Osteoblast (primary cell): ENCODE results near the gene DQX1. TPM values are rescaled to one million over a fixed set of nuclear protein-coding genes. Genes with fewer than 3 reads are reported as not detected.

Experiments used
- DNase-seq: peaks from one replicate; pipeline ENCODE4 v3.0.0; 2011; ENCODE audit warnings: low spot score, mixed read lengths; ENCODE audit not compliant: insufficient read length; ENCODE audit errors: missing footprints
- H2AFZ ChIP-seq: 2 replicates; pipeline ENCODE4 v1.6.0; 2011; ENCODE audit warnings: mild to moderate bottlenecking, low read length
- H3K27ac ChIP-seq: 2 replicates; pipeline ENCODE4 v1.5.1; 2011; ENCODE audit warnings: mild to moderate bottlenecking, low read depth, low read length, moderate library complexity
- H3K27me3 ChIP-seq: 2 replicates; pipeline ENCODE4 v1.6.0; 2012; ENCODE audit warnings: mild to moderate bottlenecking, control low read depth, inconsistent platforms, low read length, moderate library complexity; ENCODE audit not compliant: insufficient read depth
- H3K36me3 ChIP-seq: 2 replicates; pipeline ENCODE4 v1.5.1; 2011; ENCODE audit warnings: mild to moderate bottlenecking, low read length, control low read depth, moderate library complexity; ENCODE audit not compliant: insufficient read depth
- H3K4me1 ChIP-seq: 2 replicates; pipeline ENCODE4 v1.5.1; 2011; ENCODE audit warnings: mild to moderate bottlenecking, low read length, control low read depth, moderate library complexity; ENCODE audit not compliant: insufficient read depth
- H3K4me2 ChIP-seq: 2 replicates; pipeline ENCODE4 v1.6.0; 2011; ENCODE audit warnings: mild to moderate bottlenecking, low read length; ENCODE audit not compliant: insufficient read depth
- H3K4me3 ChIP-seq: fragments of 200-600 bp; sonication (generic); 3 replicates; pipeline ENCODE4 v1.5.1; 2012; ENCODE audit warnings: mild to moderate bottlenecking, low read length, inconsistent platforms; ENCODE audit not compliant: insufficient read depth
- H3K79me2 ChIP-seq: 2 replicates; pipeline ENCODE4 v1.6.0; 2012; ENCODE audit warnings: mild to moderate bottlenecking, low read length, control low read depth, inconsistent platforms; ENCODE audit not compliant: insufficient read depth
- H3K9me3 ChIP-seq: 2 replicates; pipeline ENCODE4 v1.5.1; 2011; ENCODE audit warnings: low read depth, low read length, control low read depth
- H4K20me1 ChIP-seq: 2 replicates; pipeline ENCODE4 v1.6.0; 2012; ENCODE audit warnings: mild to moderate bottlenecking, low read length, control low read depth; ENCODE audit not compliant: insufficient read depth
- CTCF ChIP-seq: IDR thresholded peaks from 2 replicates; pipeline ENCODE4 v1.5.1; 2011; ENCODE audit warnings: mild to moderate bottlenecking, low read depth, low read length, moderate library complexity; ENCODE audit errors: extremely low read depth
- total RNA-seq: library from RNA; depleted of rRNA; stranded (reverse); fragments of >200 nt; gene quantifications from 2 replicates; pipeline ENCODE4 v1.2.3, GENCODE V29; 2012

The DQX1 gene
- total RNA-seq, 1 donor, result not detected

GRCh38 chr2:74481961-74482800 is 43.9 kb downstream of the DQX1 start:
- H3K79me2 ChIP-seq, result peaks cover 65% of the 10 kb centered on the region
- peak overlapping the region; percentile 94 for H3K4me2 ChIP-seq
- peak; percentile 88 for DNase-seq

GRCh38 chr2:74481431-74481830 is 44.6 kb downstream of the DQX1 start:
- peak overlapping the region; percentile 77 for H3K27ac ChIP-seq
- no peak for TF ChIP-seq CTCF
- H3K4me2 ChIP-seq, result peak overlapping the region; percentile 94
- peaks cover 33% of the 10 kb centered on the region for H3K36me3 ChIP-seq
- H3K4me3 ChIP-seq, result peak overlapping the region; percentile 95
- H3K4me1 ChIP-seq, result peaks cover 18% of the 10 kb centered on the region
- H4K20me1 ChIP-seq, result no peaks in the 10 kb centered on the region
- DNase-seq, result peak; percentile 56
- peaks cover 62% of the 10 kb centered on the region for H3K79me2 ChIP-seq
- no peaks in the 10 kb centered on the region for H3K27me3 ChIP-seq
- H2AFZ ChIP-seq, result peak overlapping the region; percentile 99
- H3K9me3 ChIP-seq, result no peaks in the 10 kb centered on the region

More at GRCh38 chr2:74481961-74482800, 43.9 kb downstream of the DQX1 start:
- Histone ChIP-seq H3K9me3 (no peaks in the 10 kb centered on the region), H3K27me3 (no peaks in the 10 kb centered on the region), H4K20me1 (no peaks in the 10 kb centered on the region), H3K4me1 (peaks cover 18% of the 10 kb centered on the region), H3K4me3 (peak overlapping the region; percentile 95), H3K36me3 (peaks cover 33% of the 10 kb centered on the region), H2AFZ (peak overlapping the region; percentile 99), H3K27ac (peak overlapping the region; percentile 77)
- TF ChIP-seq CTCF, result no peak

GRCh38 chr2:74474899-74475298 is 51.1 kb downstream of the DQX1 start:
- peak; percentile 41 for TF ChIP-seq CTCF
- DNase-seq, result peak; percentile 65
- peaks cover 14% of the 10 kb centered on the region for H3K4me1 ChIP-seq
- H3K36me3 ChIP-seq, result peaks cover 24% of the 10 kb centered on the region
- H2AFZ ChIP-seq, result no peak overlapping the region
- no peak overlapping the region for H3K4me3 ChIP-seq
- H3K4me2 ChIP-seq, result no peak overlapping the region
- no peaks in the 10 kb centered on the region for H4K20me1 ChIP-seq
- H3K27me3 ChIP-seq, result no peaks in the 10 kb centered on the region
- no peaks in the 10 kb centered on the region for H3K9me3 ChIP-seq
- H3K27ac ChIP-seq, result no peak overlapping the region
- peaks cover 7% of the 10 kb centered on the region for H3K79me2 ChIP-seq

- no peaks in the 10 kb centered on the region for H4K20me1 ChIP-seq
- no peaks in the 10 kb centered on the region for H3K9me3 ChIP-seq
- H3K4me1 ChIP-seq, result peaks cover 14% of the 10 kb centered on the region
- peaks cover 20% of the 10 kb centered on the region for H3K36me3 ChIP-seq
- TF ChIP-seq CTCF, result no peak
- H3K79me2 ChIP-seq, result peaks cover 3% of the 10 kb centered on the region
- no peak overlapping the region for H2AFZ ChIP-seq
- H3K27me3 ChIP-seq, result no peaks in the 10 kb centered on the region
- no peak overlapping the region for H3K4me2 ChIP-seq
- DNase-seq, result no peak
- no peak overlapping the region for H3K4me3 ChIP-seq
- no peak overlapping the region for H3K27ac ChIP-seq
Observed at GRCh38 chr2:74474481-74474880, 51.5 kb downstream of the DQX1 start.
